GM19193 (cell line): Measurements from ENCODE around the gene CYSTM1.

ENCODE experiments used
- POLR2A ChIP-seq: IDR thresholded peaks from 4 replicates; pipeline ENCODE4 v1.6.1; 2011; ENCODE audit not compliant: insufficient read depth, insufficient read length; ENCODE audit errors: extremely low read depth

Gene CYSTM1

GRCh38 chr5:140292212-140293036 lies 117.4 kb downstream of the CYSTM1 start:
- TF ChIP-seq POLR2A = no peak
